GM21619 (cell line): ENCODE measurements around the gene TUT7.
"Not testable (repeated sequence)": the region's sequence is repeated elsewhere in the genome, so short reads cannot be mapped to it uniquely, and the experiment has no call there.

ENCODE experiments used
- ATAC-seq: cut with Tn5 transposase; IDR thresholded peaks from one replicate; pipeline ENCODE4 v1.9.1; 2021; ENCODE audit not compliant: unreplicated experiment

The TUT7 gene, protein sequence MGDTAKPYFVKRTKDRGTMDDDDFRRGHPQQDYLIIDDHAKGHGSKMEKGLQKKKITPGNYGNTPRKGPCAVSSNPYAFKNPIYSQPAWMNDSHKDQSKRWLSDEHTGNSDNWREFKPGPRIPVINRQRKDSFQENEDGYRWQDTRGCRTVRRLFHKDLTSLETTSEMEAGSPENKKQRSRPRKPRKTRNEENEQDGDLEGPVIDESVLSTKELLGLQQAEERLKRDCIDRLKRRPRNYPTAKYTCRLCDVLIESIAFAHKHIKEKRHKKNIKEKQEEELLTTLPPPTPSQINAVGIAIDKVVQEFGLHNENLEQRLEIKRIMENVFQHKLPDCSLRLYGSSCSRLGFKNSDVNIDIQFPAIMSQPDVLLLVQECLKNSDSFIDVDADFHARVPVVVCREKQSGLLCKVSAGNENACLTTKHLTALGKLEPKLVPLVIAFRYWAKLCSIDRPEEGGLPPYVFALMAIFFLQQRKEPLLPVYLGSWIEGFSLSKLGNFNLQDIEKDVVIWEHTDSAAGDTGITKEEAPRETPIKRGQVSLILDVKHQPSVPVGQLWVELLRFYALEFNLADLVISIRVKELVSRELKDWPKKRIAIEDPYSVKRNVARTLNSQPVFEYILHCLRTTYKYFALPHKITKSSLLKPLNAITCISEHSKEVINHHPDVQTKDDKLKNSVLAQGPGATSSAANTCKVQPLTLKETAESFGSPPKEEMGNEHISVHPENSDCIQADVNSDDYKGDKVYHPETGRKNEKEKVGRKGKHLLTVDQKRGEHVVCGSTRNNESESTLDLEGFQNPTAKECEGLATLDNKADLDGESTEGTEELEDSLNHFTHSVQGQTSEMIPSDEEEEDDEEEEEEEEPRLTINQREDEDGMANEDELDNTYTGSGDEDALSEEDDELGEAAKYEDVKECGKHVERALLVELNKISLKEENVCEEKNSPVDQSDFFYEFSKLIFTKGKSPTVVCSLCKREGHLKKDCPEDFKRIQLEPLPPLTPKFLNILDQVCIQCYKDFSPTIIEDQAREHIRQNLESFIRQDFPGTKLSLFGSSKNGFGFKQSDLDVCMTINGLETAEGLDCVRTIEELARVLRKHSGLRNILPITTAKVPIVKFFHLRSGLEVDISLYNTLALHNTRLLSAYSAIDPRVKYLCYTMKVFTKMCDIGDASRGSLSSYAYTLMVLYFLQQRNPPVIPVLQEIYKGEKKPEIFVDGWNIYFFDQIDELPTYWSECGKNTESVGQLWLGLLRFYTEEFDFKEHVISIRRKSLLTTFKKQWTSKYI (N-terminal part only)

DNA sequence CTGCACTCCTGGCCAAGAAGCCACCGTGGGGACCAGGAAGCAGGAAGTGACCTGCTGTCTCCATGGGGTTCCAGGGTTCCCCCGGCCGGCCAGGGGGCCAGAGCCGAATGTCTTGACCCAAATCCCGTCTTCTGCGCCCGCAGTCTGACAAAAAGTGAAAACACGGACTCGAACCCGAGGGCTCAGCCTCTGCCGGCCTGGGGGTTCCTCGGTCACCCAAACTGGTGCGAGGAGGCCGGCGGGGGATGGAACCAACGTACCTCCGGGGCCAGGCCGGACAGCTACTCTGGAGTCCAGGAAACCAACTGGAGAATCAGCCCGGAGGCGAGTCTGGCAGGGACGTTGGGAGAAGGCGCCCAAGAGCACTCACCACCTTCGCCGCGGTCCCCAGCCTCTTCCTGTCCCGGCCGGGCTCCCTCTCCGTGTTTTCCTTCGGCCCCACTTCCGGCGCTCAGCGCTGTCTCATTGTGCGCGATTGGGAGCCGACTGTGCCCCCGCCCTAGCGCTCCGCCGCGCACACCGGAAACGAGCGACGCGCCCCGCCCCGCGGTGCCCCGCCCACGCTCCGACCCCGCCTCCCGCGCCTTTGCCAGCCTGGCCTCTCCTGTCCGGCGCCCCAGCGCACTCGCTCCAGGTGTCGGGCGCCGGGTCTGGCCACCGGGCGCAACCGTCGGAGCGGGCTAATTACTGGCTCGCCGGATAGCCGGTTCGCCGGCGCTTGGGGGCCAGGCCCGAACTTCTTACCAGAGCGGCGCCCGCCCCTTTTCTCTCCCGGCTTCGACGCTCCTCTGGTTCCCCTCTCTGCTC, at the start of gene TUT7:
TUT7 (minus strand) TSS at position 400 of the 807 bp plus-strand sequence. CDS start 1,211 bp downstream, outside the sequence.
- peak; percentile 74 for ATAC-seq

DNA sequence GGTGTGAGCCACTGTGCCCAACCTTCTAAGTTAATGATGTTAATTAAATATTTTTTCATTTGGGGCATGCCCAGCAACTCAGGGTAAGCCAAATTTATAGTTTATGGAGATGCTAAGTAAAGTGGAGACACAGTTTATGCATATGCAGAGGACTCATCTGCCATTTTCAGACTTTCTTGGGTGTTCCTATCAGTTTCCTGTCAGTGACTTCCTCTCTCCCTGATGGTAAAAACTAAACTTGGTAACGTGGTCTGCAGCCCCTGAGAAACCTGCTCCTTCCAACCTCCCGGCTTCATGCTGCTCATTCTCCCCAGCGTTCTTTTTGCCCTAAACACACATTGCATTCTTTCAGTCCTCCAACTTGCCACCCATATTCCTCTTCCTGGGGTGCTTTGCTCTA, 48.4 kb upstream of the TUT7 start:
- ATAC-seq, result no peak

DNA sequence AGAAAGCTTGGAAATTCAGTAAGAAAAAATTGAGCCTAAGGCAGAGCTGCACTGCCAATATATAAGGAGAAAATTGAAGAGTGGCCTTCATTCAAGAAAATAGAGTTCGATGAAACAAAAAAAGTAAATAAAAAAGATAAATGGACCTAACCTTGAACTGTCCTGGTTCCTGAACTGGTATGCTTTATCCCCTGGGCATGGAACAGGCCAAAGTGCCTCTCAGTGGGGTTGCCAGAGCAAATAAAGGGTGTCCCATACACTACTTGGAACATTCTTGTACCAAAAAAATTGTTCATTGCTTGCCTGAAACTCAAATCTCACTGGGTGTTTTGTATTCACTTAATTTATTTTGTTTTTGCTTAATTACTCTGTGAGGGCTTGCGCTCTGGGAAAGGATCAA, 42.2 kb upstream of the TUT7 start:
- ATAC-seq, result no peak

DNA sequence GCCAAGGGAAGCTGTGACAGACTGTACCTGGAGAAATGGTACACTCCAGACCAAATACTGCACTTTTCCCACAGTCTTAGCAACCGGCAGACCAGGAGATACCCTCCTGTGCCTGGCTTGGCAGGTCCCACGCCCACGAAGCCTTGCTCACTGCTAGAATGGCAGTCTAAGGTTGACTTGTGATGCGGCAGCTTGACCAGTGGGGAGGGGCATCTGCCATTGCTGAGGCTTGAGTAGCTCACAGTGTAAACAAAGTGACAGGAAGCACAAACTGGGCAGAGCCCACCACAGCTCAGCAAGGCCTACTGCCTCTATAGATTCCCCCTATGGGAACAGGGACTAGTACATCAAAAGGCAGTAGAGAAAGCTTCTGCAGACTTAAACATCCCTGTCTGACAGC, 36.0 kb upstream of the TUT7 start:
- ATAC-seq, result not testable (repeated sequence)

DNA sequence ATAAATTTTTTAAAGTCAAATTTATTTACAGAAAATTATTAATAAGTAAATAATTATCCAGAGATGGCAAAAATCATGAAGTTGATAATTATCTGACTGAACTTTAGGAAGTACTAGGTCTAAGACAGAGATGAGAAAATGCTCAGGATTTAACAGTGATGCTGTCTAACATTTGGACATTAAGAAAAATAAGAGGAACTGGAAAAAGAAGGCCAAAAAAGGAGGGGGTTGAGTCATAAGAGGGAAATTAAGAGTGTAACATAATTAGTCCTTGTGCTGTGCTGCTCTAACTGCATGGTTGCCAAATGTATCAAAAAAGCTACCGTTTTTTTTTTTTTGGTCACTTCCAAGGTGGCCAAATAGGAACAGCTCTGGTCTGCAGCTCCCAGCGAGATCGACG, 35.4 kb upstream of the TUT7 start:
- ATAC-seq, result no peak

DNA sequence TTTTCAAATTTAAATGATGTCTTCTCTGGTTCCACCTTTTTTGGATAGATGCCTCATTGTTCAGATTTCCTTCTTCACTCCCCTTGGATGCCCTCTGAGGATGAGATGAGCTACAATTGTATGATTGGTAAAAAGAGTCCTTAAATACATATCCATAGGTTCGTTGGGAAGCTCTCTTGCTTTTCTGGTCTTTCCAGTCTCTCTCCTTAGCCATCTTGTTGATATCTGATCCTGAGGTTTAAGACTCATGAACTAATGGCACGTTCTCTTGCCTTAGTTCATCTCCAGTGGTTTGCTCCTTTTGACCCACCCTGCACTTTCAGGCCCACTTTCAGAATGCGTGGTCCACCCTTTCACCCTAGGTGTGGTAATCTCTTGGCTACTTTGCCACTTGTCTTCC, 33.2 kb upstream of the TUT7 start:
- no peak for ATAC-seq

DNA sequence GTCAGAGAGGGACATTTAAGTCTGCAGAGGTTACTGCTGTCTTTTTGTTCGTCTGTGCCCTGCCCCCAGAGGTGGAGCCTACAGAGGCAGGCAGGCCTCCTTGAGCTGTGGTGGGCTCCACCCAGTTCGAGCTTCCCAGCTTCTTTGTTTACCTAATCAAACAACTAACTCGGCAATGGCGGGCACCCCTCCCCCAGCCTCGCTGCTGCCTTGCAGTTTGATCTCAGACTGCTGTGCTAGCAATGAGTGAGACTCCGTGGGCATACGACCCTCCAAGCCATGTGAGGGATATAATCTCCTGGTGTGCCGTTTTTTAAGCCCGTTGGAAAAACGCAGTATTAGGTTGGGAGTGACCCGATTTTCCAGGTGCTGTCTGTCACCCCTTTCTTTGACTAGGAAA, 28.8 kb upstream of the TUT7 start:
- not testable (repeated sequence) for ATAC-seq

DNA sequence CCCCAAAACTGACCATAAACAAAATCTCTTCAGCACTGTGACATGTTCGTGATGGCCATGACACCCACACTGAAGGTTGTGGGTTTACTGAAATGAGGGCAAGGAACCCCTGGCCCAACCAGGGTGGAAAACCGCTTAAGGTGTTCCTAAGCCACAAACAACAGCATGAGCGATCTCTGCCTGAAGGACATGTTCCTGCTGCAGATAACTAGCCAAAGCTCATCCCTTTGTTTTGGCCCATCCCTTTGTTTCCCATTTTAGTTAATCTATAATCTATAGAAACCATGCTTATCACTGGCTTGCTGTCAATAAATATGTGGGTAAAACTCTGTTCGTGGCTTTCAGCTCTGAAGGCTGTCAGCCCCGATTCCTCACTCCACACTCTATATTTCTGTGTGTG, 21.8 kb upstream of the TUT7 start:
- ATAC-seq, result no peak

DNA sequence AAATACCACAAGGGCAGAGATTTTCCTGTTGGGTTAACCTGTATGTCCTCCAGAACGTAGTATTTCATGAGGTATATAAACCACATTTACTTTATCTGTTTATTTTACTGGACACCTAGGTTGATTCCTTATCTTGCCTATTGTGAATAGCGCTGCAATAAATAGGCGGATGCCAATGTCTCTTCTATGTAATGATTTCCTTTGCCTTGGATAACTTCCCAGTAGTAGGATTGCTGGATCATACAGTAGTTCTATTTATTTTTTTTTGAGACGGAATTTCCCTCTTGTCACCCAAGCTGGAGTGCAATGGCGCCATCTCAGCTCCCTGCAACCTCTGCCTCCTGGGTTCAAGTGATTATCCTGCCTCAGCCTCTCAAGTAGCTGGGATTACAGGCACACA, 15.6 kb upstream of the TUT7 start:
- no peak for ATAC-seq

DNA sequence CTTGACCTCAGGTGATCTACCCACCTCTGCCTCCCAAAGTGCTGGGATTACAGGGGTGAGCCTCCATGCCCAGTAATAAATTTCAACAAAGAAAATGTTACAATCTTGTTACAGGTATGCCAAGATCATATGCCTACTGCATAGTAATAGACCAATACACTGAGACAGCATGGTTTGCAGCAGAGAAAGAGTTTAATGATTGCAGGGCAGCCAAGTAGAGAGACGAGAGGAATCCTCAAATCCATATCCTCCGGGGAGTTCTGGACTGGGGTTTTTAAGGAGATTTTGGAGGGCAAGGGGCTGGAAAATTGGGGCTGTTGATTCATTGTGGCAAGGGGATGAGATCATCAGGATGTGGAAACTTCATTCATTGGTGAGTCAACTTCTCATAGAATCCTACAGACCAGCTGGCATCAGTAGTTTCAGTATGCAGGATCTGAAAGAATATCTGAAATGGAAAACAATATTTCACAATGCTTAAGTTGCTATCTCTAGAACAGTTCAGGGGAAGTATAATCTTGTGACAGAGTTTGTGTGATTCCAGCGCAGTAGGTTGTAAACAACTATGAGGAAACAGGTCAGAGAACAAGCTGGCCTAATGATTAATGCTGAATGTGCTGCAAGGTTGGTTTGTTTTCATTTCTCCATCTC, 14.8 kb upstream of the TUT7 start:
- ATAC-seq, result no peak

DNA sequence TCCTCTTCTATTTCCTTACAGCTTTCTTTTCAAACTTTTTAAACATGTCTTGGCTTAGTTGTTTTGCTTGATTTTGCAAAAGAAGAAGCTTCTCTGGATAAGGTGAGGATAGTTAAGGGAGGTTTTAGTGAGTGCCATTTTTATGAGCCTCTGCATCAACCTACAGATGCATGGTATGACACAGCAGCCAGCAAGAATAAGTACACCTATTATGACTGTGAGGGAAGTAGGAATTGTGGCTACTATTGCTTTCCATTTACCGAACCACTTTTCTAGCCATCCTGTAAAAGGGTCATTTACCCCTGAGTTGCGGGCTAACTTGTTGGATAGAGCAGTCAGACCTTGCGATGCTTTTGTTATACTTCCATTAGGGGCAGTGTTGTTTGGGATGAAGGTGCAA, 7.0 kb upstream of the TUT7 start:
- ATAC-seq, result no peak

DNA sequence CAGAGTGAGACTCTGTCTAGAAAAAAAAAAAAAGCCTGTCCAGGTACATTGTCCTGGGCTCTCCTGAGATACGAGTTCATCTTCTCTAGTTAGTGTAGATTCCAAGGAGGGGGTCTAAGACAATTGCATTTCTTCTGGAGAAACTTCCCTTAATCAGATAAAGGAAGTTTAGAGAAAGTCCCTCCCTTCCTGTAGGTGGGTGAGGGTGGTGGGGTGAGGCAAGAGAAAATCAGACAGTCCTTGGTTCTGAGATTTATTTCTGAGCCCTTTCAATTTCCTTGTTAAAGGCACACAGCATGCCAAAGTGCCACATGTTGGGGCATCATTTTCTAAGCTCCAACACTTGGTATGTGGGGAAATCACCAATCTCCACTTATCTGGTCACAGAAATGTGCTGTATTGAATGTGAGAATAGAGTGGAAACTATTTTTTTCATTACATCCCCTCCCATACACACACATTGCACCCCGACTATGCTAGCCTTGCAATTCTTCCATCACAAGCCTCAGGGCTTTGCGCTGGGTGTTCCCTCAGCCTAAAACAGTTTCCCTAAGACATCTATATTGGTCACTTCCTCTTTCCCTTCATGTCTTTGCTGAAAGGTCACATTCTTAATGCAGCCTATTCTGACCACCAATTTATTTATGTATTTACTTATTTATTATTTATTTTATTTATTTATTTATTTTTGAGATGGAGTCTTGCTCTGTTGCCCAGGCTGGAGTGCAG, 5.1 kb upstream of the TUT7 start:
- ATAC-seq, result no peak

DNA sequence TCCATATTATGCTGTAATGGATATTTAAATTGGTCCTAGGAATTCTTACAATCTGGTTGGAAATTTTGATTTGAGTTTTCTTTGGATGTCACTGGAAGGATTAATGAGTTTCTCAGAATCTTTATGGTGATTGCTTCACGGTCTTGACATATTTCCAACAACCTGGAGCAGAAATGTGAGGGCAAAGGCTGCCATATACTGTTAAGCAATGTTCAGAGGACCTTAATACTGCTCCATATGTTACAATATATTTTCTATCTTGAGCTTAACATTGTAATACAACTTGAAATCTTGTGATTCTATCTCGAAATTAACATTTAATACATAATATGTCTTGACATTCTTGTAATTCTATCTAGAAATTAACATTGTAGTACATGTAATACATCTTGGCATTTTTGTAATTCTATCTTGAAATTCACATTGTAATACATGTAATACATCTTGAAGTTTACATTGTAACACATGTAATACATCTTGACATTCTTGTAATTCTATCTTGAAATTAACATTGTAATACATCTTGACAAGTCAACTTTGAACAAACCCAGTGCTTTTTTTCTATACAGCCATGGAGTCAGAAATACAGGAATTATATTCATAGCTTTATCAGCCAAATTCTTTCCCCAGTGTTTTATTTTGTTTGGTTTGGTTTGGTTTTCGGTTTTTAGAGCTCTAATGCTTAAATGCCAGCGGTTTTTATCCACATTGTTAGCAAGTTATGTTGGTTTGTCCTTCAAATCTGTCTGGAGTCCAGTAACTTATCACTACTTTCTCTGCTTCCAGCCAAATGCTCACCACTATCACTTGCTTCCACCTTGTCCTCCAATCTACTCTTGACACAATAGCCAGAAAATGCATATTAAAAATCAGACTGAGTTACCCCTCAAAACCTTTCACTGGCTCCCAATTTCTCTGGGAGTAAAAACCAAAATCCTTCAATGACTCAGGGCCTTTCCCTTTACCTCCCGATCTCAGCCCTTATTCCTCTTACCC, 3.0 kb upstream of the TUT7 start:
- no peak for ATAC-seq

DNA sequence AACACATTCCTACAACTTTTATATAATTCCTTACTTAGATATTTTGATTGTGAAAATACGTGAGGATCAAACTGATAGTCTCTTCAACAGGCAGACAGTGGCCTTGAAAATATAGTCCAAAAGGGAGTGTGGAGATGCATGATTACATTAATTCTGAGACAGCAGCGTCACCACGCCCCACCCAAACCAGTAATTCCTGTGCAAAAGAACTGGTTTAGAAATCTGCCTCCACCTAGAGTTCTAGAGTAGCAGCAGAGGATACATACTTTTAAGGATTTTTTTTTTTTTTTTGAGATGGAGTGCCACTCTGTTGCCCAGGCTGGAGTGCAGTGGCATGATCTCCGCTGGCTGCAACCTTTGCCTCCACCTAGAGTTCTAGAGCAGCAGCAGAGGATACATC, 1.6 kb upstream of the TUT7 start:
- no peak for ATAC-seq

DNA sequence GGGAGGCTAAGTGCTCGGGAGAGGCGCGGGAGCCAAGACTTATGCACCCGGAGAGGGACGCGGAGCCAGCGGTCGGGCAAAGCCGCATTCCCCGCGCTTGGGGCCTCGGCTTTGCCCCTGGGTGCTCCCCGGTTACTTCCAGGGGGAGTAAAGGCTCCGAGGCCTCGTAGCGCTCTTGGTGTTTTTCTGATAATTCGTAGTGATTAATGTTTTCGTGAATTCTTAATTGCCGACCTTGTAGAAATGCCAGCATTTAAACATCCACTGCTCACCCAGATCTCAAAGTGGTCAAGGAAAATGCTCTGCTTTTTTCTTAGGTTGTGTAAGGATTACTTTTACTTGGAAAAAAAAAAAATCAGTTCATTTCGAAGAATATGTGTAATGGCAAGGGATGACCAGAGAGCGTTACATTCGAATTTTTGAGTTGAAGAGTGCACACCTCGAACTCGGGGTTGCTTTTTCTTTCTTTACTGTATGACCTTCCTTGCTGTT, 654 bp upstream of the TUT7 start:
- ATAC-seq, result no peak

DNA sequence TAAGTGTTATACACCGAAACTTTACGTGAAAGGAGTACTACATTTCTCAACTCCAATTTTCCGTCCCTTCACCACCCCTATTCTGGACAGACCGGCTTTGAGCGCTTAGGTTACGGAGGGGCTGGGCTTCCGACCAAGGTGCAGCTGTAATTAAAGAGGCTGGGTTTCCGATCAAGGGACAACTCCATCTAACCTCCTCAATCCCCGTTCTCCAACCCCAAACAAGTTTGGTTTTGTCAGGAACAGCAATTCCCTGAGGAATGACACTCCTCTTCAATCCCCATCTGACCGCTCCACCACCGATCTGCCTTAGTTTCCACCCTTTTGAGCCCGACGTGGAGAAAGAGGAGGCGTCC, 577 bp downstream of the TUT7 start:
- no peak for ATAC-seq

DNA sequence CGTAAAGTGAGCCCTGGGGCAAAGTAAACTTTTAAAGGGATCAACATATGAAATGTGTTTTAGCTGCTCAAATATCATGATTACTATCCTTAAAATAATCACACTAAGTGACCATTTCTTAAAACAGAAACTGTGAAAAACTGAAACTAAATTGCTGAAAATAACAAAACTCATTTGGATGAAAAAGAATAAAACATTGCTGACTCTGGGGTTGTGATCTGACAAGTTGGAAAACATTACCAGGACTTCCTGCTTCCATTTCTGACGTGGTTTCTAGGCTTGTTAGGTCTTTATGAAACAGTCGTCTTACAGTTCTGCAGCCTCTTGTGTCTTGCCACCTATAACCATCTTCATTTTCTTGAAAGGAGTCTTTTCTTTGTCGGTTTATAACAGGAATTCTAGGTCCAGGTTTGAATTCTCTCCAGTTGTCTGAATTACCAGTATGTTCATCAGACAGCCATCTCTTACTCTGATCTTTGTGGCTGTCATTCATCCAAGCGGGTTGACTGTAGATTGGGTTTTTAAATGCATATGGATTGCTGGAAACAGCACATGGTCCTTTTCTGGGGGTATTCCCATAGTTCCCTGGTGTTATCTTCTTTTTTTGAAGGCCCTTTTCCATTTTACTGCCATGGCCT, 1.7 kb downstream of the TUT7 start:
- no peak for ATAC-seq

DNA sequence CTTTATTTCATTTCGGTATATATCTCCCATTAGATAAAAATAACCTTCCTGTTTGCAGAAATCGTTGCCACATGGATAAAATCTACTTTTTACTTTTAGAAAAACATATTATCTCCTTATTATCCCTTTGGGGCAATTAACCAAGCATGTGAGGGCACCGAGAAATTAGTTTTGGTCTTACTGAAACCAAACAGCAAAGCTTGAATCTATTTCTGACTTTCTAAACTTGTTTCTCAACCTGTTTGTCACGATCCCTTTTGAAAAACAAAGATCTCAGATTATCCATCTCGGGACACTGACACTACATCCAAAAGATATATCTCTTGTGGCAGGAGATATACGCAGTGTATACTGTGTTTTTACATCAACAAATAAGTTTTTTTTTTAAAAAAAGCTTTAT, 2.3 kb downstream of the TUT7 start:
- no peak for ATAC-seq
